Measurements from ENCODE around the gene DPYSL5. TPM values are rescaled to one million over a fixed set of nuclear protein-coding genes. Genes with fewer than 3 reads are reported as not detected.

DPYSL5 gene
- total and polyA plus RNA-seq, 9 of the 15 experiments (the other 6 are each of a cell fraction or from before 2014, with no cell fraction given) = 0.06 TPM; not detected in 8

DNA sequence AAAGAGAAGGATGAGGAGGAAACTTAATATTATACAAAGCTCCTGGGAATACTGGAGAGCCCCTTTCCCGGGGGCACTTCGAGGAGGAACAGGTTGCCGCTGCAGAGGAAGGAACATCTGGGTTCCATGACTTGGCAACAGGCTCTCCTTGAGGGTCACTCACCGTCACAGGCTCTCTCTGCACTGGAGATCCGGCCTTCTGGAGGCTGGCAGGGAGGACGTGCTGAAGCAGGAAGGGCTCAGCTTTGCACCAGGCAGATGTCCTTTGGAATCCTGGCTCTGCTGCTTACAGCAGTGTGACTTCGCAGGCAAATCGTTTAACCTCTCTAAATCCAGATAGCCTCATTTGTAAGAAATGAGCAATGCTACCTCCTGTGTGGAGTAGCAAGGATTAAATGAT lies 2.9 kb upstream of the DPYSL5 start:
- Histone ChIP-seq H3K4me2 (ENCODE audit: insufficient read depth, low read length) (no peak overlapping the region), H3K4me3 (no peak overlapping the region), H2AFZ (ENCODE audit: low read depth, low read length) (no peak overlapping the region), H3K9me3 (replicated peaks; ENCODE audit: control insufficient read depth, insufficient read depth, low read depth, low read length) (no peaks in the 10 kb centered on the region), H4K20me1 (replicated peaks; ENCODE audit: control insufficient read depth, insufficient read depth, low read length) (no peaks in the 10 kb centered on the region; the same call in 1 of the 2 replicates), H3K36me3 (ENCODE audit: control insufficient read depth, insufficient read depth, low read length) (no peaks in the 10 kb centered on the region), H3K9ac (ENCODE audit: insufficient read depth in 1 of 2, low read depth in 2 of 2, low read length in 2 of 2) (0 out of 4 replicates have a peak overlapping the region, but pooled peaks of 1 of the 2 experiments have one; percentile 68), H3K9me1 (ENCODE audit: control insufficient read depth, insufficient read depth, low read length) (no peaks in the 10 kb centered on the region), H3K27me3 (ENCODE audit: control insufficient read depth in 2 of 2, insufficient read depth in 2 of 2, low read length in 2 of 2) (peaks cover 49 to 71% of the 10 kb centered on the region in 2 experiments), H3K79me2 (ENCODE audit: control insufficient read depth, insufficient read depth, low read length) (no peaks in the 10 kb centered on the region), H3K4me1 (replicated peaks in 1 of 2; ENCODE audit: control insufficient read depth in 2 of 2, insufficient read depth in 2 of 2, low read length in 2 of 2) (peaks cover 0 to 35% of the 10 kb centered on the region in 2 experiments; a peak in 2 of 5 replicates), H3K27ac (ENCODE audit: extremely low read depth, low read depth, low read length) (no peak overlapping the region)
- in situ Hi-C loops (cut with MboI) = loop anchor here (10.0 kb wide), 2 partner anchors 100 to 450 kb away; no protein-coding TSS in a partner anchor
- CTCF ChIA-PET (ENCODE audit: low intra/inter-chr PET ratio) = no interaction called here
- ATAC-seq (no peak), DNase-seq (ENCODE audit: extremely low read depth in 1 of 4, low spot score in 3 of 4) (no peak), FAIRE-seq (no peak)
- 0% methylated on average over 8 of the region's 8 CpGs for WGBS (ENCODE audit: insufficient coverage, low coverage, missing lambda C conversion rate)
- TF ChIP-seq HLTF (IDR thresholded peaks at IDR 0.05) (no peak), FOXM1 (IDR thresholded peaks at IDR 0.05; ENCODE audit: low read depth) (no peak), FOXM1 (CRISPR knock-in tag; IDR thresholded peaks at IDR 0.05; ENCODE audit: low read depth) (no peak), OTX1 (CRISPR knock-in tag; IDR thresholded peaks at IDR 0.05) (no peak)
- POLR2A ChIA-PET = interaction anchor here (0.9 to 1.2 kb wide), 2 partner anchors 8 to 190 kb away, joined by 3 read pairs; no protein-coding TSS in a partner anchor
- BruUV-seq (replicated peaks) = no TSS peak
- intact Hi-C loops (cut with micrococcal nuclease) = loop anchor here (5.0 to 10.0 kb wide), 3 partner anchors 77 to 440 kb away; partner anchors contain the start of gene TRIM54

Measured in K562 (cell line).